K562 (cell line): ENCODE results near the gene LYPLA2. TPM values are rescaled to one million over a fixed set of nuclear protein-coding genes. Genes with fewer than 3 reads are reported as not detected.
A peak's percentile ranks its signal among the peaks of the same experiment; 100 is the strongest.

Source experiments
- BDP1 ChIP-seq: IDR thresholded peaks from 3 replicates; pipeline ENCODE4 v1.6.1; 2011; ENCODE audit not compliant: insufficient read length, insufficient read depth
- EHMT2 ChIP-seq: fragments of 450-650 bp; IDR thresholded peaks from 2 replicates; pipeline ENCODE4 v1.6.1; 2018; ENCODE audit warnings: antibody characterized with exemption
- ELF2 ChIP-seq: fragments of 250-450 bp; sonication (Bioruptor Pico); IDR thresholded peaks from 2 replicates; pipeline ENCODE4 v1.5.0; 2021; ENCODE audit warnings: mild to moderate bottlenecking
- ELF4 ChIP-seq: fragments of 450-650 bp; formaldehyde crosslinking; IDR thresholded peaks from 2 replicates; pipeline ENCODE4 v1.4.0; 2022; ENCODE audit warnings: missing genetic modification characterization
- ETS2 ChIP-seq: IDR thresholded peaks from 2 replicates; pipeline ENCODE4 v1.6.1; 2016; ENCODE audit warnings: borderline replicate concordance, missing genetic modification characterization, mild to moderate bottlenecking, moderate library complexity, missing compliant biosample characterization; ENCODE audit not compliant: poor library complexity, severe bottlenecking
- FOXK2 ChIP-seq, 2 experiments: fragments of 450-650 bp; IDR thresholded peaks in 1 of 2; conservative IDR thresholded peaks in 1 of 2; 2 replicates each; pipeline ENCODE4 v1.6.1; 2016; ENCODE audit warnings: low read depth in 2 of 2, mild to moderate bottlenecking in 1 of 2
- HNRNPH1 ChIP-seq: fragments of 200-400 bp; formaldehyde crosslinking; optimal IDR thresholded peaks from 2 replicates; pipeline ENCODE3; 2017; ENCODE audit warnings: low read depth, mild to moderate bottlenecking, low read length, moderate library complexity
- HOXB6 ChIP-seq: fragments of 250-450 bp; sonication (Bioruptor Pico); IDR thresholded peaks from 2 replicates; pipeline ENCODE4 v1.5.1; 2022; ENCODE audit warnings: mild to moderate bottlenecking, borderline replicate concordance
- POLR2G ChIP-seq: fragments of 200-400 bp; formaldehyde crosslinking; IDR thresholded peaks from 2 replicates; pipeline ENCODE4 v1.6.1; 2017; ENCODE audit warnings: low read depth, mild to moderate bottlenecking, antibody characterized with exemption, low read length, moderate library complexity
- RBM14 ChIP-seq: fragments of 200-400 bp; formaldehyde crosslinking; IDR thresholded peaks from 2 replicates; pipeline ENCODE4 v1.6.1; 2018; ENCODE audit warnings: low read depth, mild to moderate bottlenecking, low read length, moderate library complexity, borderline replicate concordance; ENCODE audit not compliant: insufficient read depth
- RNF2 ChIP-seq: sonication (generic); IDR thresholded peaks from 2 replicates; pipeline ENCODE4 v1.6.1; 2016
- TOE1 ChIP-seq, 2 experiments: fragments of 450-650 bp in 1 of 2; sonication (generic) in 1 of 2; formaldehyde crosslinking in 1 of 2; IDR thresholded peaks; 2 replicates each; pipeline versions ENCODE4 v1.7.1 to v1.8.0; 2016 to 2022; ENCODE audit warnings: borderline replicate concordance in 2 of 2, mild to moderate bottlenecking in 2 of 2, antibody characterized with exemption in 1 of 2, inconsistent platforms in 1 of 2, low read depth in 1 of 2, missing genetic modification reagents in 1 of 2, moderate library complexity in 1 of 2
- ZC3H4 ChIP-seq: sonication (generic); formaldehyde crosslinking; IDR thresholded peaks from 2 replicates; pipeline ENCODE4 v1.9.0; 2021; ENCODE audit warnings: missing genetic modification reagents, borderline replicate concordance
- ZFP30 ChIP-seq: fragments of 250-450 bp; sonication (Bioruptor Pico); IDR thresholded peaks from 2 replicates; pipeline ENCODE4 v1.8.0; 2022; ENCODE audit warnings: moderate library complexity, mild to moderate bottlenecking, inconsistent platforms, borderline replicate concordance
- ZNF134 ChIP-seq: fragments of 250-450 bp; sonication (Bioruptor Pico); conservative IDR thresholded peaks from 2 replicates; pipeline ENCODE4 v1.4.0; 2020
- ZNF253 ChIP-seq: fragments of 250-450 bp; sonication (Bioruptor Pico); conservative IDR thresholded peaks from 2 replicates; pipeline ENCODE4 v1.6.1; 2021; ENCODE audit warnings: mild to moderate bottlenecking
- ZNF584 ChIP-seq: fragments of 200-800 bp; sonication (Bioruptor generic); IDR thresholded peaks from 2 replicates; pipeline ENCODE4 v1.6.1; 2016; ENCODE audit warnings: low read depth, mild to moderate bottlenecking, missing genetic modification characterization, missing compliant biosample characterization
- ZNF780A ChIP-seq: fragments of 250-450 bp; sonication (Bioruptor Pico); IDR thresholded peaks from 2 replicates; pipeline ENCODE4 v1.5.0; 2021; ENCODE audit warnings: mild to moderate bottlenecking
- polyA plus RNA-seq, 8 experiments: library from polyadenylated mRNA; depleted of rRNA in 4 of 8; stranded (reverse) in 5 of 8; unstranded in 3 of 8; fragments of >200 nt; fragmentation: Nextera tagmentation in 2 of 8; fragmentation: Illumina TruSeq in 1 of 8; extraction: Ambion mirVana in 2 of 8; extraction: Trizol in 1 of 8; gene quantifications; 2 replicates each; pipeline versions ENCODE4 v1.2.1 to v1.2.3, GENCODE V29; 2011 to 2014; ENCODE audit warnings: inconsistent platforms in 1 of 8, missing spikeins in 1 of 8
- total RNA-seq, 7 experiments: library from RNA; depleted of rRNA in 6 of 7; stranded (reverse); fragments of >200 nt in 6 of 7; fragmentation: Illumina TruSeq in 2 of 7; extraction: Trizol in 2 of 7; gene quantifications; 2 replicates each; pipeline versions ENCODE4 v1.2.1 to v1.2.3, GENCODE V29; 2011 to 2021; ENCODE audit warnings: low replicate concordance in 1 of 7
- TF ChIP-seq, protein P1 (sequence below): IDR thresholded peaks from 2 replicates; pipeline ENCODE4 v1.6.1; 2012; ENCODE audit warnings: low read depth, low read length, improper control_type of control experiment, borderline replicate concordance
- TF ChIP-seq, protein P2 (sequence below): sonication (generic); formaldehyde crosslinking; IDR thresholded peaks from 2 replicates; pipeline ENCODE4 v1.8.0; 2023; ENCODE audit warnings: mild to moderate bottlenecking, missing genetic modification reagents
- TF ChIP-seq, protein P3 (sequence below): fragments of 200-800 bp; sonication (Bioruptor generic); IDR thresholded peaks from 2 replicates; pipeline ENCODE4 v1.6.1; 2017; ENCODE audit warnings: missing genetic modification characterization, missing compliant biosample characterization

LYPLA2 gene
- total and polyA plus RNA-seq, 9 of the 15 experiments (the other 6 are each of a cell fraction or from before 2014, with no cell fraction given), result 3.9 to 128 (median 60.1) TPM

DNA sequence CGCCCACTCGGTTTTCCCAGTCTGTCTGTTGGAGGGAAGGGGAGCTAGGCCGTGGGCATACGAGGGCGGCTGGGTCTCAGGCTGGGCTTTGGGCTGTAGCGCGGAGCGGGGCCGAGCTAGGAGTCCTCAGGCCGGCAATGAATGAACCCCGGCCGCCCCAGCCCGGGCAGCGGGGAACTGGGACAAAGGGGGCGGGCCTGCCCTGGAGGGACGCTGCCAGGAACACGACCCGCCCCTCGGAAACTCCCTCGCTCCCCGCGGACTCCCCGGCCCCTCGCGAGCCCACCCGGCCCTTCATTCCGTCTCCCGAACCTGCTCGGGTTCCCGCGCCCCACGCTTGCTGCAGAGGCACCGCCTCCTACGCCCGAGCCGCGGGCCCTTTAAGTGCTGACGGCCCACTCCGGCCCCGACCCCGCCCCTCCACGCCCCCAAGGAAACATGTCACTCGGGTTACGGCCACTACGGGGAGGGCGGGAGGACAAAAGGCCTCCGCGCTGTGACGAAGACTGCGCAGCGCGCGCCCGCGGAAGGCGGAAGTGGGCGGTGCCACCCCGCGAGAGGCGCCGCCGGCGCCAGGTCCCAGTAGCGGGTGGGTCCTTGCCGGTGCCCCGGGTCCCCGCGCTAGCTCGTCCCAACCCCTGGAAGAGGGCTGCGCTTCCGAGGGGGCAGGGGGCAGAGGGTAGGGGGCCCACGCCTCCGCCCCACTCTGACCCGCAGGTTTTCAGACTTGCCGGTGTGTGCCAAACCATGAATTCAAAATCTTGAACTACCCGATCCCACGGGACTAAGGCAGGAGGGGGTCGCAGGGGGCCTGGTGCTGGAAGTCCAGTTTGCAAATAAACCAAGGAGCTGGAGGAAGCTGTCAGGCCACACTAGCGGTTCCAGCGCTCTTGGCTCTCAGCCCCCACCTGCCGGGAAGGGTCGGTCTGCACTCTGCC lies 9.7 kb downstream of the LYPLA2 start, which contains the start of gene GALE (continued):
- peak; percentile 95 for TF ChIP-seq ELF2 (CRISPR knock-in tag)
- TF ChIP-seq EHMT2, result no peak
- TF ChIP-seq POLR2G, result peak; percentile 91
- TF ChIP-seq TOE1 (IDR thresholded peaks at IDR 0.05; ENCODE audit: borderline replicate concordance), result peak; percentile 94
- no peak for TF ChIP-seq TOE1 (CRISPR knock-in tag; IDR thresholded peaks at IDR 0.05; ENCODE audit: borderline replicate concordance, low read depth)
- TF ChIP-seq ZNF253 (CRISPR knock-in tag), result peak; percentile 57; the same call in 1 of the 2 replicates
- no peak for TF ChIP-seq ZNF134
- no peak for TF ChIP-seq RBM14
- no peak for TF ChIP-seq ZNF780A (CRISPR knock-in tag)
- peak; percentile 33; the same call in 1 of the 2 replicates for TF ChIP-seq ZC3H4 (CRISPR knock-in tag)
- TF ChIP-seq ETS2 (tag), result no peak
- TF ChIP-seq, protein P1, sequence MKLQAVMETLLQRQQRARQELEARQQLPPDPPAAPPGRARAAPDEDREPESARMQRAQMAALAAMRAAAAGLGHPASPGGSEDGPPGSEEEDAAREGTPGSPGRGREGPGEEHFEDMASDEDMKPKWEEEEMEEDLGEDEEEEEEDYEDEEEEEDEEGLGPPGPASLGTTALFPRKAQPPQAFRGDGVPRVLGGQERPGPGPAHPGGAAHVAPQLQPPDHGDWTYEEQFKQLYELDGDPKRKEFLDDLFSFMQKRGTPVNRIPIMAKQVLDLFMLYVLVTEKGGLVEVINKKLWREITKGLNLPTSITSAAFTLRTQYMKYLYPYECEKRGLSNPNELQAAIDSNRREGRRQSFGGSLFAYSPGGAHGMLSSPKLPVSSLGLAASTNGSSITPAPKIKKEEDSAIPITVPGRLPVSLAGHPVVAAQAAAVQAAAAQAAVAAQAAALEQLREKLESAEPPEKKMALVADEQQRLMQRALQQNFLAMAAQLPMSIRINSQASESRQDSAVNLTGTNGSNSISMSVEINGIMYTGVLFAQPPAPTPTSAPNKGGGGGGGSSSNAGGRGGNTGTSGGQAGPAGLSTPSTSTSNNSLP, result no peak
- peak; percentile 58 to 69 for TF ChIP-seq FOXK2 (conservative IDR thresholded peaks at IDR 0.05 in 1 of 2, IDR thresholded peaks at IDR 0.05 in 1 of 2; ENCODE audit: low read depth in 2 of 2)
- no peak for TF ChIP-seq HNRNPH1
- TF ChIP-seq ZNF584 (CRISPR knock-in tag), result 0 out of 2 replicates have a peak, but pooled peaks have one; percentile 45
- no peak for TF ChIP-seq BDP1
- TF ChIP-seq, protein P2, sequence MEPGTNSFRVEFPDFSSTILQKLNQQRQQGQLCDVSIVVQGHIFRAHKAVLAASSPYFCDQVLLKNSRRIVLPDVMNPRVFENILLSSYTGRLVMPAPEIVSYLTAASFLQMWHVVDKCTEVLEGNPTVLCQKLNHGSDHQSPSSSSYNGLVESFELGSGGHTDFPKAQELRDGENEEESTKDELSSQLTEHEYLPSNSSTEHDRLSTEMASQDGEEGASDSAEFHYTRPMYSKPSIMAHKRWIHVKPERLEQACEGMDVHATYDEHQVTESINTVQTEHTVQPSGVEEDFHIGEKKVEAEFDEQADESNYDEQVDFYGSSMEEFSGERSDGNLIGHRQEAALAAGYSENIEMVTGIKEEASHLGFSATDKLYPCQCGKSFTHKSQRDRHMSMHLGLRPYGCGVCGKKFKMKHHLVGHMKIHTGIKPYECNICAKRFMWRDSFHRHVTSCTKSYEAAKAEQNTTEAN (CRISPR knock-in tag), result peak; percentile 78; the same call in 1 of the 2 replicates
- TF ChIP-seq RNF2, result no peak
- no peak for TF ChIP-seq ZFP30 (CRISPR knock-in tag)
- no peak for TF ChIP-seq HOXB6 (CRISPR knock-in tag)
- TF ChIP-seq ELF4 (CRISPR knock-in tag), result peak; percentile 91
- TF ChIP-seq, protein P3, sequence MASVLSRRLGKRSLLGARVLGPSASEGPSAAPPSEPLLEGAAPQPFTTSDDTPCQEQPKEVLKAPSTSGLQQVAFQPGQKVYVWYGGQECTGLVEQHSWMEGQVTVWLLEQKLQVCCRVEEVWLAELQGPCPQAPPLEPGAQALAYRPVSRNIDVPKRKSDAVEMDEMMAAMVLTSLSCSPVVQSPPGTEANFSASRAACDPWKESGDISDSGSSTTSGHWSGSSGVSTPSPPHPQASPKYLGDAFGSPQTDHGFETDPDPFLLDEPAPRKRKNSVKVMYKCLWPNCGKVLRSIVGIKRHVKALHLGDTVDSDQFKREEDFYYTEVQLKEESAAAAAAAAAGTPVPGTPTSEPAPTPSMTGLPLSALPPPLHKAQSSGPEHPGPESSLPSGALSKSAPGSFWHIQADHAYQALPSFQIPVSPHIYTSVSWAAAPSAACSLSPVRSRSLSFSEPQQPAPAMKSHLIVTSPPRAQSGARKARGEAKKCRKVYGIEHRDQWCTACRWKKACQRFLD (CRISPR knock-in tag), result no peak; the same call in 1 of the 2 replicates
